ENCODE results near the gene TMEM163.

DNA sequence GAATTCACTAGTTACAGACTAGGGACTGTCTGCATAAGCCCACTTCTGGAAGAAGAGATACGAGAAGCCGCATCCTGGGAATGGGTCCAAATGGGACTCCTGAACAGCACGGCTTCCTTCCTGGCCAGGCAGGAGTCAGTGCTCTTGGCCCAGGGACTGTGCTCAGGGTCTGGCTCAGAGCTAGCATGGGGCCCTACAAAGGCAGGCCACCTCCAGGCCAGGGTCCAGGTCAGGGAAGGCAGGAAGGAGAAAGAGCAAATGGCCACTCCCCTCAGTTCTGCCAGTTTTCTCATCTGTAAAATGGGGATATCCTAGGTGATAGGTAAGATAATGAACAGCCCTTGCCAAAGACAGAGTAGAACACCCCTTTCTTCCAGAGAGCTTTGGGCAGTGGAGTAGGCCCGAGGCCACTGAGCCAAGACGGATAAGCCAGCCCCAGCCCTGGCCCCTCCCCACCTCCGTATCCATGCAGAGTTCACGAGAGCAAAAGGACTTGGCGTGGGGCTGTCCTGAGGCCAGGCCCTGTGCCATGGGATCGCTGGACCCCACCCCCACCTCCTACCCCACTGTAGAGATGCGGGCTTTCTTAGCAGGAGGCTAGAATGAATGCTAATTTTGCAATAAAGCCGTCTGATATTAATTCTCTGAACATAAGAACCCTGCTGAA, 274.9 kb downstream of the TMEM163 start:
- TF ChIP-seq, protein P1, sequence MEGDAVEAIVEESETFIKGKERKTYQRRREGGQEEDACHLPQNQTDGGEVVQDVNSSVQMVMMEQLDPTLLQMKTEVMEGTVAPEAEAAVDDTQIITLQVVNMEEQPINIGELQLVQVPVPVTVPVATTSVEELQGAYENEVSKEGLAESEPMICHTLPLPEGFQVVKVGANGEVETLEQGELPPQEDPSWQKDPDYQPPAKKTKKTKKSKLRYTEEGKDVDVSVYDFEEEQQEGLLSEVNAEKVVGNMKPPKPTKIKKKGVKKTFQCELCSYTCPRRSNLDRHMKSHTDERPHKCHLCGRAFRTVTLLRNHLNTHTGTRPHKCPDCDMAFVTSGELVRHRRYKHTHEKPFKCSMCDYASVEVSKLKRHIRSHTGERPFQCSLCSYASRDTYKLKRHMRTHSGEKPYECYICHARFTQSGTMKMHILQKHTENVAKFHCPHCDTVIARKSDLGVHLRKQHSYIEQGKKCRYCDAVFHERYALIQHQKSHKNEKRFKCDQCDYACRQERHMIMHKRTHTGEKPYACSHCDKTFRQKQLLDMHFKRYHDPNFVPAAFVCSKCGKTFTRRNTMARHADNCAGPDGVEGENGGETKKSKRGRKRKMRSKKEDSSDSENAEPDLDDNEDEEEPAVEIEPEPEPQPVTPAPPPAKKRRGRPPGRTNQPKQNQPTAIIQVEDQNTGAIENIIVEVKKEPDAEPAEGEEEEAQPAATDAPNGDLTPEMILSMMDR (IDR thresholded peaks at IDR 0.05): no peak
- no peak for TF ChIP-seq POLR2A (IDR thresholded peaks at IDR 0.05)
